Fibroblast of pulmonary artery (primary cell): ENCODE data around the gene FYB1.

ENCODE experiments used
- DNase-seq: peaks from one replicate; pipeline ENCODE4 v3.0.0-alpha.2; 2010; ENCODE audit warnings: low read depth
- H3K4me3 ChIP-seq: replicated peaks from 2 replicates; pipeline ENCODE4 v1.5.1; 2011; ENCODE audit warnings: low read depth, mild to moderate bottlenecking, control low read depth, low read length, moderate library complexity
- TF ChIP-seq, protein P1 (sequence below): IDR thresholded peaks from 2 replicates; pipeline ENCODE4 v1.5.1; 2011; ENCODE audit warnings: mild to moderate bottlenecking, control low read depth, low read length, inconsistent platforms; ENCODE audit errors: missing control alignments

The FYB1 gene

DNA sequence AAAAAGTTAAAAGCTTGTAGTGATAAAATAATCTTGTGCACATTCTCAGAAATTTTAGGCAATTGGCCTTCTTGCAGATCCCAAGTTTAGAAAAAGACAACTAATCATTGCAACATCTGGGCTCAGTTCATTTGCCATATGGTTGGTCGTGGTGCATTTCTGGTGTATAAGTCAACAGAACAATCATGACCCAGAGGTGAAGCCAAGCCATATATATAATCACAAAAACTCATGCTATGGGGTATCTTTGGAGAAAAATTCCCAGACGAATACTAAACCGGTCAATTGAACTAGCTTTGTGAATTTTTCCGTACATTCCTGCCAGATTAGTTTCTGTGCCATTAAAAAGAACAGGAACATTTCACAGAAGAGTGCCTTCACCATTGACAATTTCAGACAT lies 50.3 kb downstream of the FYB1 start:
- peak; percentile 11 for DNase-seq
- no peak overlapping the region for H3K4me3 ChIP-seq
- TF ChIP-seq, protein P1, sequence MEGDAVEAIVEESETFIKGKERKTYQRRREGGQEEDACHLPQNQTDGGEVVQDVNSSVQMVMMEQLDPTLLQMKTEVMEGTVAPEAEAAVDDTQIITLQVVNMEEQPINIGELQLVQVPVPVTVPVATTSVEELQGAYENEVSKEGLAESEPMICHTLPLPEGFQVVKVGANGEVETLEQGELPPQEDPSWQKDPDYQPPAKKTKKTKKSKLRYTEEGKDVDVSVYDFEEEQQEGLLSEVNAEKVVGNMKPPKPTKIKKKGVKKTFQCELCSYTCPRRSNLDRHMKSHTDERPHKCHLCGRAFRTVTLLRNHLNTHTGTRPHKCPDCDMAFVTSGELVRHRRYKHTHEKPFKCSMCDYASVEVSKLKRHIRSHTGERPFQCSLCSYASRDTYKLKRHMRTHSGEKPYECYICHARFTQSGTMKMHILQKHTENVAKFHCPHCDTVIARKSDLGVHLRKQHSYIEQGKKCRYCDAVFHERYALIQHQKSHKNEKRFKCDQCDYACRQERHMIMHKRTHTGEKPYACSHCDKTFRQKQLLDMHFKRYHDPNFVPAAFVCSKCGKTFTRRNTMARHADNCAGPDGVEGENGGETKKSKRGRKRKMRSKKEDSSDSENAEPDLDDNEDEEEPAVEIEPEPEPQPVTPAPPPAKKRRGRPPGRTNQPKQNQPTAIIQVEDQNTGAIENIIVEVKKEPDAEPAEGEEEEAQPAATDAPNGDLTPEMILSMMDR, result no peak

DNA sequence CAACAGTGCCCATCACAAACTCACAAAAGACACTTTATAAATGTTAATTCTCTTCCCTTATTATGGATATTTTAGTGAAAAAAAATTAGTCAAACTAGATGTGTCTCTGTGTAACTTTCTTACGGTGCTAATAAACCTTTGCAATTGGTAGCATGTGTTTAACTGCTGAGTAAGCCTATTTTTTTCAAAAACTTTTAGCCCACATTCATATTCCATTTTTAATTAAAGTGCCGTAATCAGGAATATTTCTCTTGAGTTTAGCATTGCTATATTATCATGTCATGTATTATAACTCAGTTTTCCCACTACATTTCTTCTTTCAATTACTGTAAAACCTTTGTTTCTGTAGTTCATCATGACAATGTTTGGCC lies 51.4 kb downstream of the FYB1 start:
- no peak for DNase-seq
- no peak overlapping the region for H3K4me3 ChIP-seq
- TF ChIP-seq, protein P1, result no peak

DNA sequence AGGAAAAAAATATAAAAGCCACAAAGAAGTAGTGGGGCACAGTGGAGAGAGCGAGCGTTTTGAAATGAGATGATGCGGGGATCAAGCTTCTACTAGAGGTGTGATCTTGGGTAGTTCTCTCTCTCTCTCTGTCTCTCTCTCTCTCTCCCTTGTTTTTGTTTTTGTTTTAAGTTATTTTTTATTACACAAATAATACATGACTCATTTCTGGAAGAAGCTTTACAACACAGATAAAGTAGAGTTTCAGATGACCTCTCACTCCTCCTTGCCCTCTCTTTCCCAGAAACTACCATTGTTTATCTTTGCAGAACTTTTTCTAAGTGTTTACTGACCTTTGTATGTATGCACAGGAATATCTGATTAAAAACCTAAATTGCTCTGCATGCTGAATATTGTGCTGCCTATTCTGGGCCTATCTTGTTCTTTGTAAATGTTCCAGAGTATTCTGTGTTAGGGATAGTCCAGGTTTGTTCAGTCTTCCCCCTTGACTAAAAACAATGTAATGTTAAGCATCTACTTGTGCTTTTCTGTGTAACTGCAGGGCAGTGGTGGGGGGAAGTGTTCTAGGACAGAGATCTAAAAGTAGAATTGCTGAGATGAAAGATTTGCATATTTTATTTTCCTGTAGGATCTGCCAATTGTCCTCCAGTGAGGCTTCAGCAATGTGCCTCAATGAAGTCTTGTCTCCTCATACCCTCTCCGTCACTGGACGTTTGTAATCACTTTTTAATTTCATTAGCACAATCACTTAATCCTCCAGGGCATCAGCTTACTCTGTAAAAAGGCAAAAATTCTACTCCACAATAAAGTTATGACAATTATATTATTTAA lies 52.0 kb downstream of the FYB1 start:
- H3K4me3 ChIP-seq, result no peak overlapping the region
- DNase-seq, result peak; percentile 6
- TF ChIP-seq, protein P1, result no peak

DNA sequence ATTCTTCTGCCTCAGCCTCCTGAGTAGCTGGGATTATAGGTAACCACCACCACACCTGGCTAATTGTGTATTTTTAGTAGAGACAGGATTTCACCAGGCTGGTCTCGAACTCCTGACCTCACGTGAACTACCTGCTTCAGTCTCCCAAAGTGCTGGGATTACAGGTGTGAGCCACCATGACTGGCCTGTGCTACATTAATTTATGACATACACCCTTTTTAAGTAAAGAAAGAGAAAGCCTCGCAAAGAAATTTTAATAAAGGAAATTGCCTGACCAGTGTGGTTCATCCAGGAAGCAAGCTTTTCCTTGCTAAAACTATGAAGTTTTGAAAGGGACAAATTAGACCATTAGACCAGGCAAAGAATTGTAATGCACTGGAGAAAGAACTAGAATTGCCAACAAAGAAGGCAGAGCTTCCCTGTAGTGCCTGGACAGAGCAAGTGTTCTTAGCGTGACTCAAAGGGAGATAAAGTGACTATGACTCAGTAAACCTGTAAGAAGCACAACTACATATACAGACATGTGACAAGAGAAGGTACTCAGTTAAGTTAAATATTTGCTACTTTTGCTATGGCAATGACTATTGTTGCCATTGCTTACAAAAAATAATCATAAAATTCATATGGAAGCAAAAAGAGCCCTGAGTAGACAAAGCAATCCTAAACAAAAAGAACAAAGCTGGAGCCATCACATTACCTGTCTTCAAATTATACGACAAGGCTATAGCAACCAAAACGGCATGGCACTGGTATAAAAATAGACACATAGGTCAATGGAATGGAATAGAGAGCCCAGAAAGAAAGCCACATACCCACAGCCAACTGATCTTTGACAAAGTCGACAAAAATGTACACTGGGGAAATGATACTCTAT lies 54.6 kb downstream of the FYB1 start:
- no peak for DNase-seq

DNA sequence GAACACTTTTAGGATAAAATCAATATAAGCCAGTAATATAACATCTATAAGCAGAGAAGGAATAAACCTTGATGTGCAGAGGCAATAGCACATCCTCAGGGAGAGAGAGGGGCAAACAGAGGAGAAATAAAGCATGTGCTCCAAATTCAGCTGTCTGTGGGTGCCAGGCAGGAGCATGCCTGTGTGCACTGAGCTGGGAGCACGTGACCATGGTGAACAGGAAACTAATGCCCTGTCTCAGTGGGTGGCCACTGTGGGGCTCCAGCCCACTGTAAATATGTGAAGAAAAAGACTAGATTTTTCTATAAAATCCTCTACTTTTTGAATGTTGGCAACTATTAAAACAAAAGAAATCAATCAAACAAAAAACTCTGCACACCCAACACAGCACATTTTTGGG lies 55.3 kb downstream of the FYB1 start:
- H3K4me3 ChIP-seq, result no peak overlapping the region
- TF ChIP-seq, protein P1, result no peak
- no peak for DNase-seq

More for the DNA sequence above, 54.6 kb downstream of the FYB1 start:
- TF ChIP-seq, protein P1, result no peak
- H3K4me3 ChIP-seq, result no peak overlapping the region

DNA sequence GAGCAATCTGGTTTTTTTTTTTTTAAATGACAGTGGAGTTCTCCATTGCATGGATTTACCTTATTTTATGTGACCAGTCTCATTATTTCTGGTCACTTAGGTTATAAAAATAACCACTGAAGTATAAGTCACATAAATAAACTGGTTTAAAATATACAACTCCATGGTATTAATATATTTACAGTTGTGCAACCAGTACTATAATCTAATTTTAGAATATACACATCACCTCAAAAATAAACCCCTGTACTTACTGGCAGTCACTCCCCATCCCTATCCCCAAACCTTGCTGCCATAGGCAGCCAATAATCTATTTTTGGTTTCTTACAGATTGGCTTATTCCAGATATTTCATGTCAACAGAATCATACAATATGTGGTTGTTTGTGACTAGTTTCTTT lies 57.8 kb downstream of the FYB1 start:
- no peak overlapping the region for H3K4me3 ChIP-seq
- DNase-seq, result no peak
- TF ChIP-seq, protein P1, result no peak
